Measurements from ENCODE around the gene ETF1. TPM values are rescaled to one million over a fixed set of nuclear protein-coding genes. Genes with fewer than 3 reads are reported as not detected.
A peak's percentile ranks its signal among the peaks of the same experiment; 100 is the strongest.

ETF1 gene
- total RNA-seq, 2 donors from 2014 or later, result 24.9 to 36.6 TPM

- H3K4me3 ChIP-seq, result no peak overlapping the region
- H3K27ac ChIP-seq, result no peak overlapping the region
- ATAC-seq (no peak), DNase-seq (no peak)
- no peaks in the 10 kb centered on the region for H3K36me3 ChIP-seq (replicated peaks in 1 of 2; ENCODE audit: insufficient read depth in 1 of 2, low read depth in 2 of 2)
- intact Hi-C loops (cut with DNase I), result no loop called here
- H3K9me3 ChIP-seq, result no peaks in the 10 kb centered on the region
- 46 to 67% methylated on average over 9 to 11 of the region's 11 CpGs for WGBS, 2 donors
- TF ChIP-seq CTCF (IDR thresholded peaks at IDR 0.05), result no peak
- no peak for TF ChIP-seq POLR2A (IDR thresholded peaks at IDR 0.05)
- H3K4me1 ChIP-seq, result peaks cover 34% of the 10 kb centered on the region
- H3K27me3 ChIP-seq, result no peaks in the 10 kb centered on the region
Measured at GRCh38 chr5:138491284-138491648, 51.8 kb downstream of the ETF1 start.

- DNase-seq, result no peak
- ATAC-seq, result no peak
- intact Hi-C loops (cut with DNase I), result no loop called here
- H3K36me3 ChIP-seq (replicated peaks in 1 of 2; ENCODE audit: insufficient read depth in 1 of 2, low read depth in 2 of 2), result no peaks in the 10 kb centered on the region
- no peaks in the 10 kb centered on the region for H3K27me3 ChIP-seq
- TF ChIP-seq CTCF (IDR thresholded peaks at IDR 0.05) (no peak), POLR2A (IDR thresholded peaks at IDR 0.05) (no peak)
- H3K4me3 ChIP-seq, result no peak overlapping the region
- no peaks in the 10 kb centered on the region for H3K9me3 ChIP-seq
- H3K27ac ChIP-seq, result no peak overlapping the region
- H3K4me1 ChIP-seq, result peaks cover 34% of the 10 kb centered on the region
- 82 to 90% methylated on average over 10 to 12 of the region's 12 CpGs for whole genome bisulfite sequencing, 2 donors
Measured at GRCh38 chr5:138490648-138491283, 52.3 kb downstream of the ETF1 start.

GRCh38 chr5:138489683-138490061 is 53.4 kb downstream of the ETF1 start:
- Histone ChIP-seq H3K9me3 (no peaks in the 10 kb centered on the region), H3K36me3 (replicated peaks in 1 of 2; ENCODE audit: insufficient read depth in 1 of 2, low read depth in 2 of 2) (no peaks in the 10 kb centered on the region), H3K4me3 (no peak overlapping the region), H3K27me3 (no peaks in the 10 kb centered on the region), H3K27ac (peak overlapping the region in 1 of 4 donors; percentile 3), H3K4me1 (peaks cover 34% of the 10 kb centered on the region)
- TF ChIP-seq CTCF (IDR thresholded peaks at IDR 0.05) (no peak), POLR2A (IDR thresholded peaks at IDR 0.05) (no peak)
- DNase-seq, result peak in 2 of 4 donors; percentile 34
- WGBS, 2 donors, result 11 to 49% methylated on average over 4 to 5 of the region's 5 CpGs
- intact Hi-C loops (cut with DNase I), result no loop called here
- no peak for ATAC-seq

GRCh38 chr5:138488481-138488945 is 54.5 kb downstream of the ETF1 start:
- no peak overlapping the region for H3K27ac ChIP-seq
- DNase-seq (peak in 1 of 4 donors; percentile 43), ATAC-seq (no peak)
- no peaks in the 10 kb centered on the region for H3K9me3 ChIP-seq
- TF ChIP-seq CTCF (IDR thresholded peaks at IDR 0.05), result no peak
- no peak for TF ChIP-seq POLR2A (IDR thresholded peaks at IDR 0.05)
- 44 to 49% methylated on average over 5 of the region's 5 CpGs for WGBS, 2 donors
- H3K4me1 ChIP-seq, result peaks cover 34% of the 10 kb centered on the region
- no peaks in the 10 kb centered on the region for H3K36me3 ChIP-seq (replicated peaks in 1 of 2; ENCODE audit: insufficient read depth in 1 of 2, low read depth in 2 of 2)
- intact Hi-C loops (cut with DNase I), result no loop called here
- H3K27me3 ChIP-seq, result no peaks in the 10 kb centered on the region
- no peak overlapping the region for H3K4me3 ChIP-seq

GRCh38 chr5:138482638-138483037 is 60.4 kb downstream of the ETF1 start:
- no peak overlapping the region for H3K4me3 ChIP-seq
- DNase-seq, result no peak
- no peaks in the 10 kb centered on the region for H3K9me3 ChIP-seq
- WGBS, 2 donors, result 60 to 61% methylated on average over 4 of the region's 4 CpGs
- H3K4me1 ChIP-seq, result no peaks in the 10 kb centered on the region
- no peak overlapping the region for H3K27ac ChIP-seq
- intact Hi-C loops (cut with DNase I), result no loop called here
- H3K27me3 ChIP-seq, result no peaks in the 10 kb centered on the region
- TF ChIP-seq POLR2A (IDR thresholded peaks at IDR 0.05), result no peak
- no peak for TF ChIP-seq CTCF (IDR thresholded peaks at IDR 0.05)
- H3K36me3 ChIP-seq (replicated peaks in 1 of 2; ENCODE audit: insufficient read depth in 1 of 2, low read depth in 2 of 2), result no peaks in the 10 kb centered on the region
- no peak for ATAC-seq
